Hepatocyte (in vitro differentiated cells): ENCODE results near the gene CARD18.

Source experiments
- CTCF ChIP-seq: fragments of 200-600 bp; sonication (generic); IDR thresholded peaks from 2 replicates; pipeline ENCODE4 v1.5.1; 2016; ENCODE audit warnings: antibody characterized with exemption, mild to moderate bottlenecking; ENCODE audit not compliant: poor library complexity
- EZH2 ChIP-seq: fragments of 200-600 bp; sonication (generic); IDR thresholded peaks from 2 replicates; pipeline ENCODE4 v1.6.1; 2016; ENCODE audit warnings: antibody characterized with exemption, mild to moderate bottlenecking, borderline replicate concordance
- EZH2phosphoT487 ChIP-seq: fragments of 200-600 bp; sonication (generic); IDR thresholded peaks from one replicate; pipeline ENCODE4 v1.6.1; 2018; ENCODE audit warnings: antibody characterized with exemption, mild to moderate bottlenecking, low read depth, moderate library complexity; ENCODE audit not compliant: unreplicated experiment, severe bottlenecking

- TF ChIP-seq CTCF (no peak), EZH2phosphoT487 (no peak), EZH2 (no peak)
Measured at GRCh38 chr11:105144887-105145286, 5.3 kb upstream of the CARD18 start.
